Measurements from ENCODE around the gene DNAJB11.

GRCh38 chr3:186592682-186593081 is 22.2 kb downstream of the DNAJB11 start:
- TF ChIP-seq, protein P1, sequence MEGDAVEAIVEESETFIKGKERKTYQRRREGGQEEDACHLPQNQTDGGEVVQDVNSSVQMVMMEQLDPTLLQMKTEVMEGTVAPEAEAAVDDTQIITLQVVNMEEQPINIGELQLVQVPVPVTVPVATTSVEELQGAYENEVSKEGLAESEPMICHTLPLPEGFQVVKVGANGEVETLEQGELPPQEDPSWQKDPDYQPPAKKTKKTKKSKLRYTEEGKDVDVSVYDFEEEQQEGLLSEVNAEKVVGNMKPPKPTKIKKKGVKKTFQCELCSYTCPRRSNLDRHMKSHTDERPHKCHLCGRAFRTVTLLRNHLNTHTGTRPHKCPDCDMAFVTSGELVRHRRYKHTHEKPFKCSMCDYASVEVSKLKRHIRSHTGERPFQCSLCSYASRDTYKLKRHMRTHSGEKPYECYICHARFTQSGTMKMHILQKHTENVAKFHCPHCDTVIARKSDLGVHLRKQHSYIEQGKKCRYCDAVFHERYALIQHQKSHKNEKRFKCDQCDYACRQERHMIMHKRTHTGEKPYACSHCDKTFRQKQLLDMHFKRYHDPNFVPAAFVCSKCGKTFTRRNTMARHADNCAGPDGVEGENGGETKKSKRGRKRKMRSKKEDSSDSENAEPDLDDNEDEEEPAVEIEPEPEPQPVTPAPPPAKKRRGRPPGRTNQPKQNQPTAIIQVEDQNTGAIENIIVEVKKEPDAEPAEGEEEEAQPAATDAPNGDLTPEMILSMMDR (IDR thresholded peaks at IDR 0.05) = no peak
- no peak for TF ChIP-seq POLR2A (IDR thresholded peaks at IDR 0.05)
